ENCODE measurements around the gene UST.
A peak's percentile ranks its signal among the peaks of the same experiment; 100 is the strongest.
"Not testable (repeated sequence)": the region's sequence is repeated elsewhere in the genome, so short reads cannot be mapped to it uniquely, and the experiment has no call there.

The UST gene

DNA sequence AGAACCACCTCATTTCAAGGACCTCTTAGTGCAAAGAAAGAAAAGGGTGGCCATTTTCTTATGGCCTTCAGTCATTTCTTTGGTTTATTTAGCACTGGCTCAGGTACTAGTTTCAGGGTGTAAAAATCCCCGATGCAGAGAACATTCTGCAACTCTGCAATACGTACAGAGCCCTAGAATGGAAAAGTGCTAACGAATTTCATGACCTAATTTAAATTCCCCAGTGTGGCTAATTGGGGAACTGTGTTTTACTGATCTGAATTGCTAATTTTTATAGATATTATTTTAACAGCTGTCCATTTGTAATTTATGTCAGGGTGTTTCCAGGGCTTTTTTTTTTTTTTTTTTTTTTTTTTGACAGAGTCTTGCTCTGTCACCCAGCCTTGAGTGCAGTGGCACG is 160.7 kb downstream of the UST start:
- no peak for DNase-seq

DNA sequence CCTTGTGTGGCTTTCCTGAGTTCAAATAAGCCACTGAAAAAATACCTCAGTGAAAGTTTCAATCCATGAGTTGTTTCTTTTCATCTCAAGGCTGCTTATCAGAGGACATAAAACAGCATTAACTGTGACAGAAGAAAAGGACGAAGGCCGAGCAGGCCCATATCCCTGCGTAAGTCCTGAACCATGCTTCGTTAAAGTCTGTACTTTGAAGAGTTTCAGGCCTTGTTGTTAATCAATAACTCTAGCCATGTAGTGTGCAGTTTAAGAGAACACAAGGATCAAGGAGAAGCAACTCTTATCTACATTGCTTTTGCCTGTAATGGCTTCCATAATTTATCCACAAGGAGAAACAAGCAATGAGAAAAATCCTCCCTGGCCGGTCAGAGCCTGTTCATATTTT is 165.4 kb downstream of the UST start:
- no peak for DNase-seq

DNA sequence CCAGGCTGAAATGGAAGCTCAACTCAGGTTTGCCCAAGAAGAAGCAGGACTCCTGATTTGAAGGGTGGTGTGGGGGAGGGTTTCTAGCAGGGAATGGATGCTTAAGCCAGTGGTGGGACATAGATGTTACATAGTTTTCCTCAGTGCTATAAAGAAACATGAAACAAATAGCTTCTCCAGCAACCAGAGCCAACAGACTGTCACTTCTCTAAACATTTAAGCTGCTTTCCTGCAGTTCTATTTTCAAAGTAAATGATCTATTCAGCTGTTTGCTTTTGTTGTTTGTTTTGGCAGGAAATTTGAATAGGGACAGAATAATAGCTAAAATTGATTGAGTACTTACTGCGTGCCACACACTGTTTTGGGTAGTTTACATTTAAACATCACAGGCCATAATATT is 169.0 kb downstream of the UST start:
- no peak for DNase-seq

DNA sequence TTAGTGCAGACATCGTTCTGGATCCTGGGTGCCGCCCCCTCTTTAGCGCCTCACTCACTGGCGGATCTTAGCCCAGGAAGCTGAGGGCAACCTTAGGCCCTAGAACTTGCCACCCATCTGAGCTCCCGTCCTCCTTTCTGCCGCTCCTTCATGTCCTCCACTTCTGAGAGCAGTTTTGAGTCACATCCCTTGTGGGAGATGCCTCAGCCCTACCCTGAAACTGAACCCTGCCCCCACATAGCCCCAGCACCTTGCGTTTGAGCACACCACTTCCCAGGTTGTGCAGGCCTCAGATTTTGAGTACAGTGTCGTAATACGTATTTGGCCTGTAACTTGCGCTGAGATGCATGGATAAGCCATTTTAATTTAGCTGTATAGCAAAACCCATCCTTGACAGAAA is 169.7 kb downstream of the UST start:
- DNase-seq = not testable (repeated sequence)

DNA sequence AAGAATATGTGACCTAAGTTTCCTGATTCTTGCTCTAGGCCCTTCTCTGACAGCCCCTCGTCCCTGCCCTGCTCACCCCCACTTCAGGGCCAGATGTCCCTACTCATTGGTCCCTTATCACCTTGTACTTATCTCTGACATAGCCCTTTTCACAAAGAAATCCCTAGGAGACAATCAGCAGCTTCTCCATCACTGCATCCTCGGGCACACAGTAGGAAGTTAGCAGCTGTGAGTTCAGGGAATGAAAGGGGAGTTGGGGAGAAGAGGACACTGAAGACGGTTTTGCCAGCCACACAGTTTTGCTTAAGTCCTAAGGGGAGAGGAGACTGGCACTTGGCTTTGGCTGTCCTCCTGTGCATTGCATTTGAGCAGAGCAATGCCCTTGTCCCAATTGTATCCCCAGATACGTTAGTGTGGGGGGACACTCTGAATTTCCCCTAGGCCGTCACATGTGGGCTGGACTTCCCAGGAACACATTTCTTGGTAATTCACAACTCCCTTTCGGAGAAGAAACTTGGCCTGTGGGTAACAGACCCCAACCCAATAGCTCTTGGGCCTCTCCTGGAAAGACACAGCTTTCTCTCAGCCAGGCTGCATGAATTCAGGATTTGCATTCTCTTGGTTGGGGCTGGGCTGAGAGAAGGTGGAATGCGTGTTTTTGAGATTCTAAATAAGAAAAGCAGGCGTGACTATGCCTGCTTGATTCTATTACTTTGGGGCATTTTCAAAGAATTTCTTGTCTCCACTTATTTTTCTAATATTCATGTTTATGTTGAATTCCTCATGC is 177.6 kb downstream of the UST start:
- DNase-seq = no peak

DNA sequence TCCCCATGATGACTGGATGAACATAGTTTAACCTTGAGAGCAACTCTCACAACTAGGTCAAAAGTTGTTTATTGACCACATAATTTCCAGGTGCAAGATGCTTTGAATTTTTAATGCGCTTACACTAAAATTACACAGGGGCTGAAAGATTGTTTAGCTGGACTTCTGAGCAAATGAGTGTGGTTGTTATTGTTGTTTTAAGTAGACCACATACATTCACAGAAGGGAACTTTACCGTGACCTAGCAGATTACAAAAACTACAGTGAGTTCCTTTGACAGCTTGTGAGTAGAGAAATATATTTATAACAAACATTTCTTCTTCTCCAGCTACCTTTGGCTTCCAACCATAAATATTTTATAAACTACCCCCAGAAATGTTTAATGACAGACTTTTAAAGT is 178.9 kb downstream of the UST start:
- no peak for DNase-seq

DNA sequence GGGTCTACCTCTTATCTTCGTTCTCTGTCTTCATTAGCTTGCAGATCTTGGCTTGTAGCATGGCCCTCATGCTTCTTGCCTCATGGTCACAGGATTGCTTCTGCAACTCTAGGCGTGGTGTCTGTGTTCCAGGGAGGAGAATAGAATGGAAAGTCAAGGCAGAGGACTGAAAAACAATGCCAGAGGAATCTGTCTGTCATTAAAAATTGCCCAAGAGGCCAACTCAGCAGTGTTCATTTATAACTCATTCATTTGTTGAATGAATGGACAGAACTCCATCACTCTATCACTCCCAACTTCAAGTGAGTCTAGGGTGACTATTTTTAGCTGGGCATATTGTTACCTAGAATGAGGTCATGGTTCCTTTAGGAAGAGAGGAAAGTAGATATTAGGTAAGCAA is 179.6 kb downstream of the UST start:
- DNase-seq = no peak

DNA sequence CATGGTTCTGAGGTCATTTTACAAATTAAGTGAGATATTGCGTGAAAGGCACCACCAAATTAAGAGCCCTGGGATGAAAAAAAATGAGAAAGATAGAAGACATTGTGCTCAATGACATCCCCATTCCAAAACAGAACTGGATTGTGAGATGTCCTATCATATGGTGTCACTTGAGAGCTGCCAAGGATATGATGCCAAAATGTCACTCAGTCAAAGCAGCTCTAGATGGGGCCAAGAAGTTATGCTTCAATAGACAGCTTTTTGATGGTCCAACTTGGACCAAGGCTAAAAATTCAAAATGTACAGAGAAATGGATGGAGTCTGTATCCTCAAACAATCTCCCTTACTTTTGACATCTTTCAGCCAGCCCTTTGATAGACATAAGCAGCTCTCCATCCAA is 180.8 kb downstream of the UST start:
- no peak for DNase-seq

DNA sequence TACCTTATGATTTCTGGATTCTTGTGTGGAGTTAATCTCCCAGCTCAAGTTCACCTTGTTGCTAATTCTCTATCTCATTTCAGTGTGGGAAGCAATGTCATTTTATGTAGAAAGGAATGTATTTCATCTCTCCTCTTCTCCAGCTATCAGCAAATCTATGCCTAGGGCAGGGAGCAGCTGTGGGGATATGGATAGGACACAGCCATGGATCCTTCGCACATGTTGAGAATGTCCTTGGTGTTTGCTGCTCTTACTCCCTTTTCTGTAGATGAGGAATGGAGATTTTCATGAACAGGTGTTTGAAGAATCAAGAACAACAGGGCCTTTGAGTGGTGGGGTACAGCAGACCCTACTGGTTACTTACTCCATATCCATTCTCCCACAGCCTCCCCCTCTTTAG is 182.0 kb downstream of the UST start:
- DNase-seq = no peak

DNA sequence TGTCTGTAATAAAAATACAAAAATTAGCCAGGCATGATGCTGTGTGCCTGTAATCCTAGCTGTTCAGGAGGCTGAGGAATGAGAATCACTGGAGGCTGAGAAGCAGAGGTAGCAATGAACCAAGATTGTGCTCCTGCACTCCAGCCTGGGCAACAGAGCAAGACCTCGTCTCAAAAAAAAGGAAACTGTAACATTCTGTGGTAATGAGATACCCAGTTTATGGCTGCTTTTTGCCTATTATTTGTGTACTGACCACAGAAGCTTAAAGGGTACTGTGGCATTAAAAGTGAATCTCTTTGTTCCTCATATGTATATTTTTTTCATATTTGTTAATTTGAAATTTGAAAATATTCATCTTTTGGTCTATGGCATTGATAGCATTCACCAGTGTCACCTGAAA is 185.4 kb downstream of the UST start:
- no peak for DNase-seq

DNA sequence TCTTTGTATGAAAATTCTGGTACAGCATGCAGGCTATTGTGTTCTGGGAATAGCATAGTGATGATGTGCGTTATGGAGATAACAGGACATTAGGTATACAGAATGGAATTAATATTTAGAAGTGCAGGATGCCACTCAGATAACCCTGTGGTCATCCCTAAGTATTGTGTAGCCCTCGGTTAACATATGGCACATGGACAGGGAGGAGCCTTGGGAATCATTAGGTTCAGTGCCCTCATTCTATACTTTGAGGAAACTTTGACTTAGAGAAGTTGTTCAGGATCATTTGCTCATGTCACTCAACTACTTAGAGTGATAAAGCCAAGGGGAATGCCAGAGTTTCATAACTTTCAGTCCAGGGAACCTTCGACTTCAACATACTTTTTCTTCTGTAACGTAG is 185.9 kb downstream of the UST start:
- DNase-seq = no peak

DNA sequence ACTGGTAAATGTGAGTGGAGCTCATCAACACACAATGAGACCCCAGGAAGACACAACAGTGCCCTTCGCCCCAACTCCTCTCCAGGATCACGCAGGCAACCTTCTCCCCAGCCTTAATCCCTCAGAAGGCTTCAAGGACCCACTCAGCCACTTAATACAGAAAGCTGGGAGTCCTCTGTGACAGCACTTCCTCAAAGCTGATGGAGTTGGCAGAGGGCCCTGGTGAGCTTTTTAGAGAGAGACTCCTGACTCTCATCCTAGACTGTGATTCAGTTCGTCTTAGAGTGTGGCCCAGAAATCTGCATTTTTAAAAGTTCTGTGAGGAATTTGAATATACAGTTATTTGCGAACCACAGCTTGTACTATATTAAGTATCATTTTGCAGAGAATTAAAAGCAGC is 187.7 kb downstream of the UST start:
- no peak for DNase-seq

DNA sequence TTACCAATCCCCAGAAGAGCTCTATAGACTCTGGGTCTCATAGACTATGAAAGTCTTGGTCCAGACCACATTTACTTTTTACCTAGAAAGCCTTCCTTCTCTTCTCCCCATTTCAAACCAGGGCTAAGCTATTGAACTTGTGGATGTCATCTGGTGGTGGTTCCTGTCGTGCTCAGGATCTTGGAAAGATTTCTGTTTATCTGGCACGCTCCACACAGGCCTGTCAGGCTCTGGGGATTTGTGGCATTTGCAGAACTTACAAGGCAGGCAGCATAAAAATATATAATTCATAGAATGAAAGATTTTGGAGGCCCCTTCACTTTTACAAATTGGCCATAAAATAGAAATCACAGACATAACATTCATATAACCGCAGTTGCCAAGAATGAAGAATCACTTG is 188.1 kb downstream of the UST start:
- no peak for DNase-seq

DNA sequence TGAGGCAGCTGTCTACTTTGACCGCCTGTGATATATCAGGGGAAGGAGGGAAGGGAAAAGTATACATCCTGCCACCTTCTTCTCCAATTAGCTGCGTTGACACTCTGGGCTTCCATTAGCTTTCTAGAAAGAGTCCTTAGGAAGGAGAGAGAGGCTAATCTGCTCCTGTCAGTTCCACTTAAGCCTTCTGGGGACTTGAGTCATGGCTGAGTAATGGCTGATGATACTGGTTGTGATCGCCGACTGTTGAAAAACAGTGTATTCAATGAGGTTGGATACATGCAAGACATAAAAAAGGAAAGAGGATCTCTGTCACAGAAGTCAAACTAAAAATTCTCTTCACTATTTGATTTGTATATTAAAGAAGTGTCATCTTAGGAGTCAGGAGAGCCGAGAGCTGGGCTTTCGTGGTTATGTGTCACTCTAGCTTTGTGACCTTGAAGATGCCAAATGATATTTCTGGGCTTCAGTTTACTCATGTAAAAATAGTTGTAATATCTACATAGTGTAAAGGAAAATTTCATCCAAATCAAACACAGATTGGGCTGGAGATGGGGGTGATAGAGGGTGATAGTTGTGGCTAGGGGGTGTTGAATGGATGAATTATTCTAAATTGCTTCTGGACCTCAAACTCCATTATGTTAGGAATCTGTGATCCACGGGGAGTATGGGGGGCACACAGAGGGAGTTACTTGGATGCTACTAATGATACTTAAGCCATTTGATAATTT is 189.0 kb downstream of the UST start:
- DNase-seq = no peak

DNA sequence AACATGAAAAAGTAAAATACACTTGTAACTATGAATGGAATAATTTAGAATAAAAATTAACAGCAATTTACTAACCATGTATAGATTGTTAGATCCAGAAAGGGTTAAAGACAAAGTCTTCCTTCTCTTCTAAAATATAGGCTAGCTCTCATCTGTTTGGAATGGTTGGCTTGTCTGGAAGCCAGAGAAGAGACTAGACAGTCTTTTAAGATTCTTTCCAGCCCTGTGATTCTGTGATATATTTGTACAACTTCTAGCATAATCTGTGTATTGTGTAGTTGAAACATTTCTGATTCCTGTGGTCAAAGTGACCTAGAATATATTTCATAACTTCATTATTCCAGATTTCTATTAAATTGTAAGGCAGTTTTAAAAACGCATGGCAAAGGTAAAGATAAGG is 196.6 kb downstream of the UST start:
- DNase-seq = no peak

DNA sequence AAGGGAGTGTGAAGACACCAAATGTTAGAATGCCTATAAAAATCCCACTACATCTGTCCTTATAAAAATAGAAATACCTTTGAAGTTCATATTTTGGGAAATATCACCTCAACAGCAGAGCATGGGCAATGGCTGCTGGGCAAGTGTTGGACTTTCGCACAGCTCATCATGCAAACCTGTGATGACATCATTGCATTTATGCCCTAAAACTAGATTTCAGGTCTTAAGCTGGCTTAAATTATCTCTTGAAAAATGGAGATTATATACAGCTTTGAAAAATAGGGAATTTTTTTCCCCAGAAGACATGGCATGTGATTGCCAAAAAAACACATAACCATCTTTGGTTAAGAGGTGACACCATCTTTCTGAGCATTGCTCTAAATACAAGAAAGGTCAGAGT is 197.8 kb downstream of the UST start:
- DNase-seq = no peak

DNA sequence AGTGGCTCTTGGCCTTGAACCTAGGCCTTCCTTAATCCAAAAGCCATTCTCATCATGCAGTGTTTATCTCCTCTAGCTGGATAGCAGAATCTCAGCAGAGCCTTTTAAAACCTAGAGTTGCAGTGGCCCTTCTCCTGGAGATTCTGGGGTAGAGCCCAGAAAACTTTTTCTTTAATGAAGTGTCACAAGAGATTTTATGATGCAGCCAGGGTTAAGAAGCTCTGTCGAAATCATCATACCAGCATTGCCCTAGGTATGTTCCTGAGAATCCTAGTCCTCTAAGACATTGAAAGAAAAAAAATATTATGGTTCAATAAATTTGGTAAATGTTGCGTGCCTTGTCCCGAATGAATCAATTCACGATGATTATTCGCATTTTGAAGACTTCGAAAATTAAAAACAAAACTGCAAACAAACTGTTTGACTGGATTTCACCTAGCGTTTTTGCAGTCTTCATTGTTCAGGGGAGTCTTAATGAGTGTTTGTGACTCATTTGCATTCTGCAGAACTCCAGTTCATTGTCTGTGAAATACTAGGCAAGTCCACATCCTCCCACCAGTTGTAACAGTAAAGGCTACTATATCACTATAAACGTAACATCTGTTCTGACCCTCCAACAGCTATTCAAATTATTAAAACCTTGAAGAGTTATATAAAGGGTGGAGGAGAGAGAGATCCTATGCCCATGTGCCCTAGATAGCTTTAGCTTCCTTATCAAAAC is 198.6 kb downstream of the UST start:
- no peak for DNase-seq

DNA sequence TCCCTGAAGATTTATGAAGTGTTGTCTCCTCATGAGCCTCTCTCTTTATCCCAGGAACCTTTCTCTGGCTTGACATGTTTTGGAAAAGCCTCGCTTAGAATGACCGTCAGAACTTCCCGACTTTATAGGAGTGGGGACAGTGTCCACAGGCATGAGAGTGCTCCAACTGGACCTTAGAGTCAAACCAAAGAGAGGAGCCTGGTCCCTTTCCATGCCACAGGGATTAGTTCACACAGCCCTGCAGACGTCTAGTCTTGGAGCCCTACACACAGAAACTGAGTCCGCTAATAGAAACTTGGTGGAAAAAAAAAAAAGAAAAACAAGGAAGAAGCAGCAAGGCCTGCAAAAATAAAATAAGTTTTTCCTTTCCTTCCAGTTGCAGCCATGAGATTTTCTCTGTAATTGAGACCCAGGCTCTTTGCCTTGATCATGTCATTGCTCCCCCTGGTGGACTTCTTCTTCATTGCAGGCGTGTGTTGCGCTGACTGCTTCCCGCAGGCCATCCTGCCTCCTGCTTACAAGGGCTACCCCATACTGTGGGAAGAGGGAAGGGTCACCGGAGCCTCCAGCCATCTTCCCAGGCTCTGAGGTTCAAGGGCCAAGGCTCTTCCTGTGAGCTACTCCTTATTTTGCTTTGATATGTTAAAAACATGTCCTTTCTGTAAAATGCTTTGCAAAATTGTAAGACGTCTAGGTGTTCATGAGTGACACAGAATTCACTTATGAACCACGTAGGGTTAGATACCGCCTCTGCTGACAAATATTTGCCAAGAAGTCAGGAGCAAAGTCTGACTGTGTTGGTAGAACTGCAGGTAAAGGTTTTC is 201.0 kb downstream of the UST start:
- peak; percentile 57 for DNase-seq

DNA sequence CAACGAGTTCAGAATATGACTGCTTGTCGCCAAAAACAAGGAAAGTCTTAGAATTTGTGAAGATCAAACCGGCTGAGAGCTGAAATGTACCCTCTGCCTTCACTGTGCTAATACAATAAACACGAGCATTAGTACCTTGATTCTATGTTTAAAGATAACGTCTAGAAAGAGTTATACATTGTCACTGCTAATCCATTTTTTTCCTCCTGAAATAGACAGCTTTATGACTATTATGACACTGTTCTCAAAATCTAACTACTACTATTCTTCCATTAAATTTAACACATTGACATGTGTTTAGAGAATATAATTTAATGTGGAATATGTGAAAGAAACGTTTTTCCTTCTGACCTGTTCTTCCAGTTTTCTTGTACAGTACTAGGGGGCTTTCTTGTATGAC is 204.8 kb downstream of the UST start:
- no peak for DNase-seq

DNA sequence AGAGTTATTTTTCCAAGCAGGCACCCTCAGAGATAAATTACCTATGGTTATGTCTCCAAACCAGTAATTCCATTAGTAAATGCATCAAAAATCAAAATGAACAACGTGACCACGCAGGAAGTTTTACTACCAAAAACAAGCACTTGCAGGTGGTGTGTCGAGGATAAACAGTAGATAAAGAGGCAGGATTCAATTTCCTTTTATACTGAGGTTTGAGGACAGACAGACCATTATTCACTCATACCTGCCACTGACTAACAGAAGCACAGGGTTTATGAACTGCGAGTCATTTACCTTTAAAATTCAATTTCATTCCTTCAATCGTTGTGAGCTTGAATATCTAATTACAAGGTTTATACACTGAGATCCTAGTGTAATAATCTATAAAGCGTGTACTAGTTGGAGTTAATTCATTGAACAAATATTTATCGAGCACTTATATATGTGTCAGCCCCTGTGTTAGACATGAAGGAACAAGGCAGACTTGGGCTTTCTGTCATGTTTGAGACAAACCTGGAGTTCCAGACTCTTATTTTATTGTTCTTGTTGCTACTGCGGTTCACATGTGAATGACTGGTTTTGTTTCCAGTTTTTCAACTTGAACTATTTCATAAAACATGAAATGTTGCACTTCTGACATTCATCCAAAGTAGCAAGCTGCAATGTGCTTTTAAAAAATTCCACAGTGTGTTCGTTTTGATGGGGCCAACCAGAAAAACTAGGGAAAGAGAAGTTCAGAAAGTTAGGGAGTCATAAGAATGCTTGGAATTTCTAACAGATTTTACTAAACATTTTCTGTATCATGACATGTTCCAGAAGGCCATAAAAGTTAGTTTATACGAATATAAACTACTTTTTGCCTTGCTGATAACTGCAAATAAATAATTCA is 205.6 kb downstream of the UST start:
- no peak for DNase-seq

DNA sequence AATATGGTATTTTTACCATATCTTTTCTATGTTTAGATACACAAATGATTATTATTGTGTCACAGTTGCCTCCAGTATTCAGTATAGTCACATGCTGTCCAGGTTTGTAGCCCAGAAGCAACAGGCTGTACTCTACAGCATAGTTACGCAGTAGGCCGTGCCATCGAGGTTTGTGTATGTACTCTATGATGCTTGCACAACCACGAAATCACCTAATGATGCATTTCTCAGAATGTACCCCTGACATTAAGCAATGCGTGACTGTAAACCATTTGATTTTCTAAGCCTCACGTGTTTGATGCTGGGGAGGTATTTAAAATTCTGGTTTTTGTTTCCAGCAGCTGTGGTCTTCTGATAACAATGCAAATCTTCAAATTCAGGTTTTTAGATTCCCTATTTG is 207.6 kb downstream of the UST start:
- DNase-seq = no peak

DNA sequence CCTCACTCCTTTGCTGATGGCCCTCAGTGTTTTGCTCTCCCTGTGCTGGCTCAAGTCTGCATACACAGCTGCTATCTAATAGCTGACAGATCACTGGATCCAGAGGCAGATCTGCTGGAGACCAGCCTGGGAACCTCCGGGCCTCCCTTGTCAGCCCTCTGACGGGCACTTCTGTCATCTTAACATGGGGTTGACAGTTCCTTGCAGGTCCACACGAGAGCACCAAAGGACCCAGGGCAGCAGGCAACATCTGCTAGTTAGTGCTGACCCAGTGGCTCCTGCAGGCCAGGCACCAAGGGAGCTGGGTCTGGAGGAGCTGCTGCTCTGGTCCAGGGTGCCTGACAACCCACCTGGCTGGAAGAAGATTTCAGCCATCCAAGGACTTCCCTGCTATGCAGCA is 208.1 kb downstream of the UST start:
- DNase-seq = no peak

All from activated CD4-positive, alpha-beta T cell treated with anti-CD3 and anti-CD28 coated beads for 1 hour (primary cell).